SK-N-SH (cell line): ENCODE results near the gene PSAP. TPM values are rescaled to one million over a fixed set of nuclear protein-coding genes. Genes with fewer than 3 reads are reported as not detected.

Experiments
- CTCF ChIA-PET: fragments of 300-600, 350-600 bp; formaldehyde crosslinking; extraction: SDS; loops from one replicate; lab custom pipeline; 2021; lab: Yijun Ruan, JAX
- POLR2A ChIA-PET: fragments of 350-600 bp; sonication (Branson Sonifier 250); formaldehyde crosslinking; extraction: SDS; loops from one replicate; lab custom pipeline; 2020; ENCODE audit warnings: antibody characterized with exemption, inconsistent platforms; lab: Yijun Ruan, JAX
- DNase-seq: peaks from one replicate; pipeline ENCODE4 v3.0.0; 2012
- H2AFZ ChIP-seq: fragments of 200-600 bp; sonication (generic); 2 replicates; pipeline ENCODE4 v1.8.1; 2016; ENCODE audit warnings: antibody characterized with exemption, mild to moderate bottlenecking, low read depth
- H3F3A ChIP-seq: fragments of 200-600 bp; sonication (generic); replicated peaks from 2 replicates; pipeline ENCODE3; 2016; ENCODE audit warnings: antibody characterized with exemption, mild to moderate bottlenecking; ENCODE audit not compliant: insufficient read depth
- H3K27ac ChIP-seq, 2 experiments: fragments of 200-500 bp in 1 of 2; fragments of 200-600 bp in 1 of 2; sonication (Bioruptor generic) in 1 of 2; sonication (generic), shearing (Covaris generic) in 1 of 2; 2 replicates each; pipeline versions ENCODE4 v1.5.1 to v1.6.1; 2014 to 2016; ENCODE audit warnings: low read depth in 2 of 2, inconsistent platforms in 1 of 2, low read length in 1 of 2, mild to moderate bottlenecking in 1 of 2, mixed read lengths in 1 of 2
- H3K27me3 ChIP-seq: fragments of 200-600 bp; sonication (generic), shearing (Covaris generic); 2 replicates; pipeline ENCODE4 v1.6.1; 2016; ENCODE audit warnings: mixed run types; ENCODE audit not compliant: insufficient read depth
- H3K36me3 ChIP-seq, 2 experiments: fragments of 200-500 bp in 1 of 2; fragments of 200-600 bp in 1 of 2; sonication (Bioruptor generic) in 1 of 2; sonication (generic) in 1 of 2; replicated peaks in 1 of 2; 2 replicates each; pipeline versions ENCODE3 to v1.5.1; 2014 to 2016; ENCODE audit warnings: low read length in 1 of 2, mild to moderate bottlenecking in 1 of 2; ENCODE audit not compliant: insufficient read depth in 2 of 2, control insufficient read depth in 1 of 2
- H3K4me1 ChIP-seq, 2 experiments: fragments of 200-500 bp in 1 of 2; fragments of 200-600 bp in 1 of 2; sonication (Bioruptor generic) in 1 of 2; sonication (generic), shearing (Covaris generic) in 1 of 2; 2 replicates each; pipeline versions ENCODE4 v1.5.1 to v1.6.1; 2014 to 2016; ENCODE audit warnings: low read depth in 1 of 2, low read length in 1 of 2, mixed run types in 1 of 2; ENCODE audit not compliant: insufficient read depth in 2 of 2, control insufficient read depth in 1 of 2
- H3K4me2 ChIP-seq: fragments of 200-600 bp; sonication (generic), shearing (Covaris generic); 2 replicates; pipeline ENCODE4 v1.6.1; 2017; ENCODE audit warnings: mixed run types
- H3K4me3 ChIP-seq, 2 experiments: fragments of 200-500 bp in 1 of 2; fragments of 200-600 bp in 1 of 2; sonication (Bioruptor generic) in 1 of 2; sonication (generic), shearing (Covaris generic) in 1 of 2; 2 replicates each; pipeline versions ENCODE4 v1.5.1 to v1.8.1; 2014 to 2016; ENCODE audit warnings: low read depth in 2 of 2, inconsistent platforms in 1 of 2, low read length in 1 of 2, mild to moderate bottlenecking in 1 of 2, mixed read lengths in 1 of 2, moderate library complexity in 1 of 2
- H3K79me2 ChIP-seq: fragments of 200-600 bp; sonication (generic); 2 replicates; pipeline ENCODE4 v1.8.1; 2017; ENCODE audit warnings: mild to moderate bottlenecking; ENCODE audit not compliant: insufficient read depth
- H3K9ac ChIP-seq: fragments of 200-600 bp; sonication (generic); 2 replicates; pipeline ENCODE4 v1.6.1; 2017; ENCODE audit warnings: mixed run types
- H3K9me2 ChIP-seq: fragments of 200-600 bp; sonication (generic); 2 replicates; pipeline ENCODE4 v1.6.1; 2017; ENCODE audit warnings: mixed run types
- H3K9me3 ChIP-seq: fragments of 200-600 bp; sonication (generic); 2 replicates; pipeline ENCODE4 v1.6.1; 2017; ENCODE audit warnings: mixed run types, mild to moderate bottlenecking, moderate library complexity
- H4K20me1 ChIP-seq: fragments of 200-600 bp; sonication (generic); 2 replicates; pipeline ENCODE4 v1.6.1; 2017; ENCODE audit warnings: mild to moderate bottlenecking, mixed run types; ENCODE audit not compliant: insufficient read depth
- EZH2phosphoT487 ChIP-seq: fragments of 200-600 bp; sonication (generic); IDR thresholded peaks from 2 replicates; pipeline ENCODE4 v1.6.1; 2017; ENCODE audit warnings: low read depth, mixed run types, mild to moderate bottlenecking, antibody characterized with exemption, moderate library complexity, borderline replicate concordance
- FOXJ3 ChIP-seq: sonication (generic); formaldehyde crosslinking; IDR thresholded peaks from 2 replicates; pipeline ENCODE4 v1.5.1; 2020; ENCODE audit warnings: mild to moderate bottlenecking, missing genetic modification reagents
- GABPA ChIP-seq: IDR thresholded peaks from 2 replicates; pipeline ENCODE4 v1.4.0; 2012; ENCODE audit warnings: low read depth, mild to moderate bottlenecking
- GATA2 ChIP-seq: sonication (generic); formaldehyde crosslinking; IDR thresholded peaks from 2 replicates; pipeline ENCODE4 v1.5.0; 2020; ENCODE audit warnings: mild to moderate bottlenecking, missing genetic modification reagents
- IRF3 ChIP-seq: fragments of 150-350 bp; IDR thresholded peaks from 2 replicates; pipeline ENCODE4 v1.6.1; 2016; ENCODE audit warnings: mild to moderate bottlenecking, low read depth, low read length
- JUND ChIP-seq: IDR thresholded peaks from 2 replicates; pipeline ENCODE4 v1.4.0; 2012
- MAX ChIP-seq: IDR thresholded peaks from 2 replicates; pipeline ENCODE4 v1.4.0; 2012; ENCODE audit warnings: low read depth
- MXI1 ChIP-seq: IDR thresholded peaks from 2 replicates; pipeline ENCODE4 v1.6.1; 2012; ENCODE audit warnings: mild to moderate bottlenecking, low read depth, low read length, improper control_type of control experiment
- NFIC ChIP-seq: IDR thresholded peaks from 2 replicates; pipeline ENCODE4 v1.4.0; 2012; ENCODE audit warnings: borderline replicate concordance
- POLR2AphosphoS5 ChIP-seq: IDR thresholded peaks from 2 replicates; pipeline ENCODE4 v1.6.1; 2012; ENCODE audit warnings: low read depth, low read length
- REST ChIP-seq: IDR thresholded peaks from 2 replicates; pipeline ENCODE4 v1.6.1; 2012; ENCODE audit warnings: mild to moderate bottlenecking, low read depth, low read length, moderate library complexity
- RFX5 ChIP-seq: IDR thresholded peaks from 2 replicates; pipeline ENCODE4 v1.6.1; 2012; ENCODE audit warnings: mild to moderate bottlenecking, improper control_type of control experiment, low read length
- SIN3A ChIP-seq: IDR thresholded peaks from 2 replicates; pipeline ENCODE4 v1.6.1; 2012; ENCODE audit warnings: low read depth, mild to moderate bottlenecking, low read length, moderate library complexity, borderline replicate concordance
- TAF1 ChIP-seq: IDR thresholded peaks from 2 replicates; pipeline ENCODE4 v1.6.1; 2012; ENCODE audit warnings: low read depth, mild to moderate bottlenecking, low read length, moderate library complexity, borderline replicate concordance
- TEAD4 ChIP-seq: IDR thresholded peaks from 2 replicates; pipeline ENCODE4 v1.4.0; 2012; ENCODE audit warnings: mild to moderate bottlenecking, borderline replicate concordance; ENCODE audit not compliant: insufficient read depth
- USF1 ChIP-seq: IDR thresholded peaks from 2 replicates; pipeline ENCODE4 v1.4.0; 2012; ENCODE audit warnings: low read depth, borderline replicate concordance
- WGBS: methylation state at CpG from one replicate; pipeline ENCODE4 v1.1.6; 2017; ENCODE audit warnings: low lambda C conversion rate; 5-methylcytosine and 5-hydroxymethylcytosine counted together
- polyA plus RNA-seq, 3 experiments: library from polyadenylated mRNA; depleted of rRNA; stranded (reverse); fragments of >200 nt; gene quantifications; 2 replicates each; pipeline ENCODE4 v1.2.3, GENCODE V29; 2012
- TF ChIP-seq, protein P1 (sequence below): fragments of 150-350 bp; IDR thresholded peaks from 2 replicates; pipeline ENCODE4 v1.6.1; 2017; ENCODE audit warnings: antibody characterized with exemption, low read length, low read depth, borderline replicate concordance
- TF ChIP-seq, protein P2 (sequence below): IDR thresholded peaks from 2 replicates; pipeline ENCODE4; 2012
- TF ChIP-seq, protein P3 (sequence below): fragments of 200-600 bp; sonication (generic); IDR thresholded peaks from 2 replicates; pipeline ENCODE4 v1.6.1; 2017; ENCODE audit warnings: antibody characterized with exemption, mild to moderate bottlenecking, moderate library complexity

PSAP gene
- polyA plus RNA-seq, 1 of the 3 experiments (the other 2 are of a cell fraction), result 1,647 TPM

DNA sequence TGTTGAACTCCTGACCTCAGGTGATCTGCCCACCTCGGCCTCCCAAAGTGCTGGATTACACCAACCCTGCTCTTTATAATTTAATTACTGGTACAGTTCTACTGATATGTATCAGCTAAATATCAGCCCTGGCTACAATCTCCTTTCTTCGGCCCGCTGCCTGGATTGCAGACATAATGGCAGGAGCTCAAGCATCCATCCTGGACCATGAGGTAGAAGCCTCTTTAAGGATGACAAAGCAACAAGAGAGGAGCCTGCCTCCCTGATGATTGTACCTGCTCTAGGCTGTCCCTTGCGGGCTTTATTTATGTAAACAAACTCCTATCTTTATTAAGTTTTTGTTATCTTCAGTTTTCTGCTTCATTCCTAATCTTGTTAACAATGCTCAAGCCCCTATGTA, 5.6 kb upstream of the PSAP start:
- no peaks in the 10 kb centered on the region for H4K20me1 ChIP-seq

More for the DNA sequence above, 5.6 kb upstream of the PSAP start:
- no peaks in the 10 kb centered on the region for H3K79me2 ChIP-seq
- TF ChIP-seq GABPA, result no peak
- TF ChIP-seq, protein P1, sequence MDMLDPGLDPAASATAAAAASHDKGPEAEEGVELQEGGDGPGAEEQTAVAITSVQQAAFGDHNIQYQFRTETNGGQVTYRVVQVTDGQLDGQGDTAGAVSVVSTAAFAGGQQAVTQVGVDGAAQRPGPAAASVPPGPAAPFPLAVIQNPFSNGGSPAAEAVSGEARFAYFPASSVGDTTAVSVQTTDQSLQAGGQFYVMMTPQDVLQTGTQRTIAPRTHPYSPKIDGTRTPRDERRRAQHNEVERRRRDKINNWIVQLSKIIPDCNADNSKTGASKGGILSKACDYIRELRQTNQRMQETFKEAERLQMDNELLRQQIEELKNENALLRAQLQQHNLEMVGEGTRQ, result no peak
- TF ChIP-seq MXI1, result no peak
- TF ChIP-seq FOXJ3, result no peak
- no peak for TF ChIP-seq EZH2phosphoT487
- TF ChIP-seq TEAD4, result no peak
- TF ChIP-seq, protein P2, sequence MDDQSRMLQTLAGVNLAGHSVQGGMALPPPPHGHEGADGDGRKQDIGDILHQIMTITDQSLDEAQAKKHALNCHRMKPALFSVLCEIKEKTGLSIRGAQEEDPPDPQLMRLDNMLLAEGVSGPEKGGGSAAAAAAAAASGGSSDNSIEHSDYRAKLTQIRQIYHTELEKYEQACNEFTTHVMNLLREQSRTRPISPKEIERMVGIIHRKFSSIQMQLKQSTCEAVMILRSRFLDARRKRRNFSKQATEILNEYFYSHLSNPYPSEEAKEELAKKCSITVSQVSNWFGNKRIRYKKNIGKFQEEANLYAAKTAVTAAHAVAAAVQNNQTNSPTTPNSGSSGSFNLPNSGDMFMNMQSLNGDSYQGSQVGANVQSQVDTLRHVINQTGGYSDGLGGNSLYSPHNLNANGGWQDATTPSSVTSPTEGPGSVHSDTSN, result no peak
- TF ChIP-seq REST, result no peak
- TF ChIP-seq IRF3, result no peak
- no peak for TF ChIP-seq POLR2AphosphoS5
- TF ChIP-seq, protein P3, sequence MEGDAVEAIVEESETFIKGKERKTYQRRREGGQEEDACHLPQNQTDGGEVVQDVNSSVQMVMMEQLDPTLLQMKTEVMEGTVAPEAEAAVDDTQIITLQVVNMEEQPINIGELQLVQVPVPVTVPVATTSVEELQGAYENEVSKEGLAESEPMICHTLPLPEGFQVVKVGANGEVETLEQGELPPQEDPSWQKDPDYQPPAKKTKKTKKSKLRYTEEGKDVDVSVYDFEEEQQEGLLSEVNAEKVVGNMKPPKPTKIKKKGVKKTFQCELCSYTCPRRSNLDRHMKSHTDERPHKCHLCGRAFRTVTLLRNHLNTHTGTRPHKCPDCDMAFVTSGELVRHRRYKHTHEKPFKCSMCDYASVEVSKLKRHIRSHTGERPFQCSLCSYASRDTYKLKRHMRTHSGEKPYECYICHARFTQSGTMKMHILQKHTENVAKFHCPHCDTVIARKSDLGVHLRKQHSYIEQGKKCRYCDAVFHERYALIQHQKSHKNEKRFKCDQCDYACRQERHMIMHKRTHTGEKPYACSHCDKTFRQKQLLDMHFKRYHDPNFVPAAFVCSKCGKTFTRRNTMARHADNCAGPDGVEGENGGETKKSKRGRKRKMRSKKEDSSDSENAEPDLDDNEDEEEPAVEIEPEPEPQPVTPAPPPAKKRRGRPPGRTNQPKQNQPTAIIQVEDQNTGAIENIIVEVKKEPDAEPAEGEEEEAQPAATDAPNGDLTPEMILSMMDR, result no peak
- TF ChIP-seq SIN3A, result no peak
- no peak for TF ChIP-seq NFIC
- no peak for TF ChIP-seq TAF1
- TF ChIP-seq GATA2, result no peak
- no peak for TF ChIP-seq MAX
- TF ChIP-seq JUND, result no peak
- TF ChIP-seq USF1, result no peak
- no peak for TF ChIP-seq RFX5
- TF ChIP-seq, all 33 proteins: peak for 0
- Histone ChIP-seq H3K4me3 (no peak overlapping the region), H3K36me3 (no peaks in the 10 kb centered on the region), H3K4me2 (no peak overlapping the region), H2AFZ (no peak overlapping the region), H3F3A (peaks cover 25% of the 10 kb centered on the region), H3K9me3 (no peaks in the 10 kb centered on the region), H3K9ac (no peak overlapping the region), H3K27me3 (no peaks in the 10 kb centered on the region), H3K9me2 (no peaks in the 10 kb centered on the region), H3K4me1 (peaks cover 12 to 14% of the 10 kb centered on the region in 2 experiments; a peak in 3 of 4 replicates), H3K27ac (no peak overlapping the region)
- 91% methylated on average over 4 of the region's 4 CpGs for WGBS
- DNase-seq, result no peak
- POLR2A ChIA-PET, result no interaction called here
- CTCF ChIA-PET, result interaction anchor here (1.3 kb wide), 1 partner anchor 40 kb away, joined by 4 read pairs; no protein-coding TSS in a partner anchor
